ENCODE measurements around the gene HOXD1.

The HOXD1 gene

GRCh38 chr2:176160986-176161824, 27.3 kb upstream of the HOXD1 start:
- H2BK120ac ChIP-seq (ENCODE audit: low read depth, low read length) = no peak overlapping the region
- H3K18ac ChIP-seq (ENCODE audit: low read depth in 1 of 2, low read length in 2 of 2) = no peak overlapping the region
- no peak overlapping the region for H4K8ac ChIP-seq (ENCODE audit: low read length)
- DNase-seq = no peak
- peaks cover 0 to 100% of the 10 kb centered on the region in 2 experiments for H3K27me3 ChIP-seq (ENCODE audit: control insufficient read depth in 1 of 2, insufficient read depth in 1 of 2, low read length in 2 of 2)
- H3K9me3 ChIP-seq (ENCODE audit: control insufficient read depth, low read length) = no peaks in the 10 kb centered on the region
- no peak overlapping the region for H3K23ac ChIP-seq (ENCODE audit: low read length in 2 of 2)
- H4K91ac ChIP-seq (ENCODE audit: low read length) = no peak overlapping the region
- no peaks in the 10 kb centered on the region for H3K36me3 ChIP-seq (ENCODE audit: control insufficient read depth in 1 of 2, insufficient read depth in 2 of 2, low read depth in 1 of 2, low read length in 2 of 2)
- peak overlapping the region in 1 of 2 experiments; percentile 69 for H3K4me3 ChIP-seq (ENCODE audit: insufficient read depth in 1 of 2, low read depth in 1 of 2, low read length in 2 of 2)
- H3K4ac ChIP-seq (ENCODE audit: low read depth in 1 of 2, low read length in 2 of 2) = no peak overlapping the region
- H3K79me1 ChIP-seq (replicated peaks; ENCODE audit: low read length, poor library complexity, severe bottlenecking) = peaks cover 2% of the 10 kb centered on the region
- H3K9ac ChIP-seq (ENCODE audit: low read length) = peak overlapping the region; percentile 78
- whole genome bisulfite sequencing = 30% methylated on average over 22 of the region's 22 CpGs
- H2BK5ac ChIP-seq (ENCODE audit: low read depth, low read length, poor library complexity, severe bottlenecking) = no peak overlapping the region
- no peak overlapping the region for H2AK5ac ChIP-seq (ENCODE audit: low read length, severe bottlenecking)
- no peak overlapping the region for H2BK15ac ChIP-seq (ENCODE audit: low read depth, poor library complexity, severe bottlenecking)
- no peak overlapping the region for H3K27ac ChIP-seq (ENCODE audit: low read length, poor library complexity, severe bottlenecking)
- no peak overlapping the region for H3K14ac ChIP-seq (ENCODE audit: low read length in 2 of 2)
- H3K4me1 ChIP-seq (ENCODE audit: control insufficient read depth, insufficient read depth, low read depth, low read length) = peaks cover 35% of the 10 kb centered on the region
- H2AFZ ChIP-seq (ENCODE audit: low read depth, low read length) = no peak overlapping the region
- H3K4me2 ChIP-seq (ENCODE audit: low read length, poor library complexity, severe bottlenecking) = no peak overlapping the region
- no peak overlapping the region for H2BK12ac ChIP-seq (ENCODE audit: low read length in 2 of 2)

- H3K9ac ChIP-seq (ENCODE audit: low read length) = peak overlapping the region; percentile 78
- H2BK120ac ChIP-seq (ENCODE audit: low read depth, low read length) = no peak overlapping the region
- H3K23ac ChIP-seq (ENCODE audit: low read length in 2 of 2) = no peak overlapping the region
- no peak overlapping the region for H2BK12ac ChIP-seq (ENCODE audit: low read length in 2 of 2)
- H3K4me3 ChIP-seq (ENCODE audit: insufficient read depth in 1 of 2, low read depth in 1 of 2, low read length in 2 of 2) = peak overlapping the region in 1 of 2 experiments; percentile 69
- H2BK5ac ChIP-seq (ENCODE audit: low read depth, low read length, poor library complexity, severe bottlenecking) = no peak overlapping the region
- H3K27ac ChIP-seq (ENCODE audit: low read length, poor library complexity, severe bottlenecking) = no peak overlapping the region
- no peaks in the 10 kb centered on the region for H3K9me3 ChIP-seq (ENCODE audit: control insufficient read depth, low read length)
- no peak for DNase-seq
- no peak overlapping the region for H3K4ac ChIP-seq (ENCODE audit: low read depth in 1 of 2, low read length in 2 of 2)
- no peak overlapping the region for H3K14ac ChIP-seq (ENCODE audit: low read length in 2 of 2)
- H3K4me1 ChIP-seq (ENCODE audit: control insufficient read depth, insufficient read depth, low read depth, low read length) = peaks cover 33% of the 10 kb centered on the region
- H3K27me3 ChIP-seq (ENCODE audit: control insufficient read depth in 1 of 2, insufficient read depth in 1 of 2, low read length in 2 of 2) = peaks cover 0 to 98% of the 10 kb centered on the region in 2 experiments
- no peak overlapping the region for H3K4me2 ChIP-seq (ENCODE audit: low read length, poor library complexity, severe bottlenecking)
- WGBS = 8% methylated on average over 17 of the region's 22 CpGs
- no peak overlapping the region for H2AFZ ChIP-seq (ENCODE audit: low read depth, low read length)
- no peak overlapping the region for H4K91ac ChIP-seq (ENCODE audit: low read length)
- no peaks in the 10 kb centered on the region for H3K79me1 ChIP-seq (replicated peaks; ENCODE audit: low read length, poor library complexity, severe bottlenecking)
- no peak overlapping the region for H4K8ac ChIP-seq (ENCODE audit: low read length)
- no peak overlapping the region for H2BK15ac ChIP-seq (ENCODE audit: low read depth, poor library complexity, severe bottlenecking)
- H3K18ac ChIP-seq (ENCODE audit: low read depth in 1 of 2, low read length in 2 of 2) = no peak overlapping the region
- no peaks in the 10 kb centered on the region for H3K36me3 ChIP-seq (ENCODE audit: control insufficient read depth in 1 of 2, insufficient read depth in 2 of 2, low read depth in 1 of 2, low read length in 2 of 2)
- H2AK5ac ChIP-seq (ENCODE audit: low read length, severe bottlenecking) = no peak overlapping the region
Measured at GRCh38 chr2:176161825-176162626, 26.4 kb upstream of the HOXD1 start.

- Histone ChIP-seq H3K27me3 (ENCODE audit: control insufficient read depth in 1 of 2, insufficient read depth in 1 of 2, low read length in 2 of 2) (peaks cover 0 to 95% of the 10 kb centered on the region in 2 experiments), H2BK5ac (ENCODE audit: low read depth, low read length, poor library complexity, severe bottlenecking) (no peak overlapping the region), H3K9me3 (ENCODE audit: control insufficient read depth, low read length) (no peaks in the 10 kb centered on the region), H2BK15ac (ENCODE audit: low read depth, poor library complexity, severe bottlenecking) (no peak overlapping the region), H4K8ac (ENCODE audit: low read length) (no peak overlapping the region), H3K4me2 (ENCODE audit: low read length, poor library complexity, severe bottlenecking) (no peak overlapping the region), H3K79me1 (replicated peaks; ENCODE audit: low read length, poor library complexity, severe bottlenecking) (no peaks in the 10 kb centered on the region), H3K4me3 (ENCODE audit: insufficient read depth in 1 of 2, low read depth in 1 of 2, low read length in 2 of 2) (no peak overlapping the region), H3K14ac (ENCODE audit: low read length in 2 of 2) (no peak overlapping the region), H3K4ac (ENCODE audit: low read depth in 1 of 2, low read length in 2 of 2) (no peak overlapping the region), H3K36me3 (ENCODE audit: control insufficient read depth in 1 of 2, insufficient read depth in 2 of 2, low read depth in 1 of 2, low read length in 2 of 2) (no peaks in the 10 kb centered on the region), H2AFZ (ENCODE audit: low read depth, low read length) (no peak overlapping the region), H2AK5ac (ENCODE audit: low read length, severe bottlenecking) (no peak overlapping the region), H2BK12ac (ENCODE audit: low read length in 2 of 2) (no peak overlapping the region), H4K91ac (ENCODE audit: low read length) (no peak overlapping the region), H3K18ac (ENCODE audit: low read depth in 1 of 2, low read length in 2 of 2) (no peak overlapping the region), H3K9ac (ENCODE audit: low read length) (no peak overlapping the region), H3K4me1 (ENCODE audit: control insufficient read depth, insufficient read depth, low read depth, low read length) (peaks cover 27% of the 10 kb centered on the region), H3K23ac (ENCODE audit: low read length in 2 of 2) (no peak overlapping the region), H2BK120ac (ENCODE audit: low read depth, low read length) (no peak overlapping the region), H3K27ac (ENCODE audit: low read length, poor library complexity, severe bottlenecking) (no peak overlapping the region)
- DNase-seq = no peak
- 2% methylated on average over 26 of the region's 29 CpGs for WGBS
Measured at GRCh38 chr2:176162911-176163671, 25.4 kb upstream of the HOXD1 start.

All from mesenchymal stem cell (in vitro differentiated cells and primary cell).